Measurements from ENCODE around the gene LY86.

The LY86 gene

DNA sequence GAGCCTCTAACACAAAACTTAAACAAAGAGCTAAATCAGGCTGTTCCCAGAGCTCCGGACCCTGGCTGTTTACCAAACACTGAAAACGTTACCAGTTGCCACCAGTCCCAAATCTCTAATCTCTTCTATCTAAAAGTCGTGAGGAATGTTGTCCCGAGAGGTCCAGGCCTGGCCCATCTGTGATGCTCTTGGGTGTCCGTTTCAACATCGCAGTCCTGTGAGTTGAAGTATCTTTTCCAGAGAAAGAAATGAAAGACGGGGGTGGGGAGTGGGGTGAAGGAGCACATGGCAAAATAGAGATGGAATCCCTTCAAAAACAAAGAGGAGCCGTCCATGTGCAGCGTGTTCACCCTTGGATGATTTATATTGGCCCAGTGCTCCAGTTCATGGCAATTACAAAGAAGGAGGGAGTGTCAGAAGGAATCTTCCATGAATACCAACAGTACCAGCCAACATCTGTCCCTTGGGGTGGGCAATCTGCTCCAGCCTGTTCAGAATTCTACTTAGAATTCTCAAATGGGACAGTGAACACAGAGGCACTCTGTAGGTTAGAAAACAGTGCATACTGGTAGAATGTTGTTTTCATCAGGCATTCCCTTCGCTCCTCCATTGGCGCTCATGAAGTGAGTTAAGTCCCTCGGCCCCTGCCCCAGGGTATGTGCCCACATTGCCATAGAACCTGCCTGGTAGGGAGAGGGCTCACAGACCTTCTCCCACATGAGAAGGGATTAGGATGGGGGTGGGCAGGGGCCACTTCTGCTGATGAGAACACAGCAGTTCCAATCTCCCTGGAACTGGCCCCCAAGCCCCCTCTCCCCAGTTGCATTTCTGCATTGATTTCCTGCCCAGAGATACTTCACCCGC is 112.1 kb downstream of the LY86 start:
- ChIA-PET CTCF (no interaction called here), POLR2A (interaction anchor here (1.1 kb wide), 2 partner anchors 14 to 15 kb away, joined by 3 read pairs; no protein-coding TSS in a partner anchor)
- DNase-seq (ENCODE audit: extremely low spot score): no peak
- TF ChIP-seq SUZ12 (IDR thresholded peaks at IDR 0.05) (no peak), ARNT (IDR thresholded peaks at IDR 0.05) (no peak), FOXA1 (IDR thresholded peaks at IDR 0.05) (no peak), TARDBP (IDR thresholded peaks at IDR 0.05) (no peak), LEF1 (IDR thresholded peaks at IDR 0.05; ENCODE audit: borderline replicate concordance) (no peak), BHLHE40 (IDR thresholded peaks at IDR 0.05; ENCODE audit: borderline replicate concordance) (no peak), ZNF384 (IDR thresholded peaks at IDR 0.05) (no peak), NFRKB (IDR thresholded peaks at IDR 0.05) (no peak), FOXK2 (IDR thresholded peaks at IDR 0.05) (no peak), CTBP1 (IDR thresholded peaks at IDR 0.05; ENCODE audit: borderline replicate concordance) (no peak), FOXM1 (IDR thresholded peaks at IDR 0.05; ENCODE audit: borderline replicate concordance) (no peak), L3MBTL2 (conservative IDR thresholded peaks at IDR 0.05) (no peak), SP1 (IDR thresholded peaks at IDR 0.05) (no peak), ELF4 (IDR thresholded peaks at IDR 0.05) (no peak), HDGF (IDR thresholded peaks at IDR 0.05; ENCODE audit: borderline replicate concordance) (no peak)
- TF ChIP-seq, protein P1, sequence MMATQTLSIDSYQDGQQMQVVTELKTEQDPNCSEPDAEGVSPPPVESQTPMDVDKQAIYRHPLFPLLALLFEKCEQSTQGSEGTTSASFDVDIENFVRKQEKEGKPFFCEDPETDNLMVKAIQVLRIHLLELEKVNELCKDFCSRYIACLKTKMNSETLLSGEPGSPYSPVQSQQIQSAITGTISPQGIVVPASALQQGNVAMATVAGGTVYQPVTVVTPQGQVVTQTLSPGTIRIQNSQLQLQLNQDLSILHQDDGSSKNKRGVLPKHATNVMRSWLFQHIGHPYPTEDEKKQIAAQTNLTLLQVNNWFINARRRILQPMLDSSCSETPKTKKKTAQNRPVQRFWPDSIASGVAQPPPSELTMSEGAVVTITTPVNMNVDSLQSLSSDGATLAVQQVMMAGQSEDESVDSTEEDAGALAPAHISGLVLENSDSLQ (IDR thresholded peaks at IDR 0.05): no peak

GRCh38 chr6:6701864-6702263 is 113.3 kb downstream of the LY86 start:
- no peak for TF ChIP-seq FOXM1 (IDR thresholded peaks at IDR 0.05; ENCODE audit: borderline replicate concordance)
- TF ChIP-seq TARDBP (IDR thresholded peaks at IDR 0.05): no peak
- TF ChIP-seq HDGF (IDR thresholded peaks at IDR 0.05; ENCODE audit: borderline replicate concordance): no peak
- DNase-seq (ENCODE audit: extremely low spot score): no peak
- CTCF ChIA-PET: no interaction called here
- POLR2A ChIA-PET: interaction anchor here (1.1 to 1.4 kb wide), 2 partner anchors 15 to 16 kb away, joined by 3 read pairs; no protein-coding TSS in a partner anchor

- CTCF ChIA-PET: no interaction called here
- TF ChIP-seq TARDBP (IDR thresholded peaks at IDR 0.05) (no peak), ELF4 (IDR thresholded peaks at IDR 0.05) (no peak), CTBP1 (IDR thresholded peaks at IDR 0.05; ENCODE audit: borderline replicate concordance) (no peak), BHLHE40 (IDR thresholded peaks at IDR 0.05; ENCODE audit: borderline replicate concordance) (no peak), ZNF384 (IDR thresholded peaks at IDR 0.05) (no peak), LEF1 (IDR thresholded peaks at IDR 0.05; ENCODE audit: borderline replicate concordance) (no peak), SUZ12 (IDR thresholded peaks at IDR 0.05) (no peak), HDGF (IDR thresholded peaks at IDR 0.05; ENCODE audit: borderline replicate concordance) (no peak), FOXA1 (IDR thresholded peaks at IDR 0.05) (no peak), SP1 (IDR thresholded peaks at IDR 0.05) (no peak), NFRKB (IDR thresholded peaks at IDR 0.05) (no peak)
- POLR2A ChIA-PET: interaction anchor here (1.4 kb wide), 1 partner anchor 17 kb away, joined by 3 read pairs; no protein-coding TSS in a partner anchor
Measured at GRCh38 chr6:6703699-6704098, 115.2 kb downstream of the LY86 start.

More at GRCh38 chr6:6703699-6704098, 115.2 kb downstream of the LY86 start:
- DNase-seq (ENCODE audit: extremely low spot score): no peak

Data from HEK293T (cell line).